Fibroblast of lung (primary cell): ENCODE data around the gene SORCS2.

Source experiments
- EZH2 ChIP-seq: IDR thresholded peaks from 2 replicates; pipeline ENCODE4 v1.5.1; 2012; ENCODE audit warnings: low read length, control low read depth, mild to moderate bottlenecking; ENCODE audit errors: missing control alignments
- TF ChIP-seq, protein P1 (sequence below), 2 donors: IDR thresholded peaks in 1 of 2; conservative IDR thresholded peaks in 1 of 2; 1 replicate in 1 of 2; 2 replicates in 1 of 2; pipeline ENCODE4 v1.5.1; 2011 to 2012; ENCODE audit warnings: low read length in 2 of 2, control low read depth in 1 of 2, inconsistent platforms in 1 of 2, low read depth in 1 of 2, mild to moderate bottlenecking in 1 of 2

DNA sequence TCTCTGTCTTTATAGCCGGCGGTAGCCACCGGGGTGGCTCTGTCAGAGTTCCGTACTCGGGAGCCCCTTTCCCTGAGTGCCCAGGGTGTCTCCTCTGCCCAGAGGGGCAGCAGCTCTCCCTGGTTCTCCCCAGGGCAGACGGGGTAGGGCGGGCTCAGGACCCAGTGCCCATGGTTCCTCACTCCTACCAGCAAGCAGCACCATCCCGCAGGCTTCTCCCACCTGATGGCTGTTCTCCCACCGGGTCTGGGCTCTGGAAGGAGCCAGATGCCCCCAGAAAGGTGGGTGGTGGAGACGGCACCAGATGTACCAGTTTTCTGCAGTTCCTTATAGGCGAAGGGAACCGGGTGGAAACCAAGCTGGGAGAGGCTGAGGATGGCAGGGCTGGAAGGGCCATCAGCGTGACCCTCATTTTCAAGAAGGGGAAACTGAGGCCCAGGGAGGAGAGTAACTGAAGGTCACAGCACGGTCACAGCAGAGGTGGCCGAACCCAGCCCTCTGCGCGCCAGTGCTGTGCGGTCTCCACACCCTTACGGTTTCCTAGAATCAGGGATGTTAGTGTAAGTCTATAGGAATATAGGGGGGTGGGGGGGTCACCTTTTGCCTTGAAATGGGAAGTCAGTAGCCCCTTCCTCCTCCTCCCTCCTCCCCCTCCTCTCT is 548.7 kb downstream of the SORCS2 start:
- TF ChIP-seq, protein P1, sequence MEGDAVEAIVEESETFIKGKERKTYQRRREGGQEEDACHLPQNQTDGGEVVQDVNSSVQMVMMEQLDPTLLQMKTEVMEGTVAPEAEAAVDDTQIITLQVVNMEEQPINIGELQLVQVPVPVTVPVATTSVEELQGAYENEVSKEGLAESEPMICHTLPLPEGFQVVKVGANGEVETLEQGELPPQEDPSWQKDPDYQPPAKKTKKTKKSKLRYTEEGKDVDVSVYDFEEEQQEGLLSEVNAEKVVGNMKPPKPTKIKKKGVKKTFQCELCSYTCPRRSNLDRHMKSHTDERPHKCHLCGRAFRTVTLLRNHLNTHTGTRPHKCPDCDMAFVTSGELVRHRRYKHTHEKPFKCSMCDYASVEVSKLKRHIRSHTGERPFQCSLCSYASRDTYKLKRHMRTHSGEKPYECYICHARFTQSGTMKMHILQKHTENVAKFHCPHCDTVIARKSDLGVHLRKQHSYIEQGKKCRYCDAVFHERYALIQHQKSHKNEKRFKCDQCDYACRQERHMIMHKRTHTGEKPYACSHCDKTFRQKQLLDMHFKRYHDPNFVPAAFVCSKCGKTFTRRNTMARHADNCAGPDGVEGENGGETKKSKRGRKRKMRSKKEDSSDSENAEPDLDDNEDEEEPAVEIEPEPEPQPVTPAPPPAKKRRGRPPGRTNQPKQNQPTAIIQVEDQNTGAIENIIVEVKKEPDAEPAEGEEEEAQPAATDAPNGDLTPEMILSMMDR (conservative IDR thresholded peaks at IDR 0.05 in 1 of 2, IDR thresholded peaks at IDR 0.05 in 1 of 2; ENCODE audit: low read depth in 1 of 2, low read length in 2 of 2), result no peak
- no peak for TF ChIP-seq EZH2
